Stimulated activated CD8-positive, alpha-beta memory T cell treated with anti-CD3 and anti-CD28 coated beads, Interleukin-4, amount 100 ng/mL, for 24 hours (primary cell): Measurements from ENCODE around the gene CD244.
"Not testable (repeated sequence)": the region's sequence is repeated elsewhere in the genome, so short reads cannot be mapped to it uniquely, and the experiment has no call there.

Experiments used
- DNase-seq: peaks from one replicate; pipeline ENCODE4 v3.0.0-alpha.2; 2020; ENCODE audit warnings: low read depth

The CD244 gene

GRCh38 chr1:160862203-160863060 is at the start of gene CD244:
CD244 (minus strand) TSS chr1:160862887; CDS start chr1:160862677, 210 bp downstream.
- DNase-seq = peak; percentile 56

- no peak for DNase-seq
Observed at GRCh38 chr1:160911925-160912324, 49.2 kb upstream of the CD244 start.

- DNase-seq = no peak
Observed at GRCh38 chr1:160911441-160911840, 48.8 kb upstream of the CD244 start.

- DNase-seq = no peak
Observed at GRCh38 chr1:160910170-160910750, 47.6 kb upstream of the CD244 start.

GRCh38 chr1:160907976-160908375 is 45.3 kb upstream of the CD244 start:
- DNase-seq = no peak

GRCh38 chr1:160905617-160905989 is 42.9 kb upstream of the CD244 start:
- no peak for DNase-seq

- no peak for DNase-seq
Observed at GRCh38 chr1:160904783-160905616, 42.3 kb upstream of the CD244 start.

GRCh38 chr1:160902251-160902650 is 39.6 kb upstream of the CD244 start:
- DNase-seq = not testable (repeated sequence)

GRCh38 chr1:160901768-160902167 is 39.1 kb upstream of the CD244 start:
- DNase-seq = no peak

GRCh38 chr1:160900683-160901082 is 38.0 kb upstream of the CD244 start:
- not testable (repeated sequence) for DNase-seq

- not testable (repeated sequence) for DNase-seq
Observed at GRCh38 chr1:160894368-160895135, 31.9 kb upstream of the CD244 start.

GRCh38 chr1:160891474-160891873 is 28.8 kb upstream of the CD244 start:
- no peak for DNase-seq

GRCh38 chr1:160888926-160889325 is 26.2 kb upstream of the CD244 start:
- DNase-seq = no peak

- no peak for DNase-seq
Observed at GRCh38 chr1:160887071-160887470, 24.4 kb upstream of the CD244 start.

- DNase-seq = no peak
Observed at GRCh38 chr1:160885042-160885441, 22.4 kb upstream of the CD244 start, which contains the start of gene ITLN1. ITLN1 (minus strand) TSS chr1:160885180; CDS start chr1:160884877, 303 bp downstream.

GRCh38 chr1:160884579-160884978 is 21.9 kb upstream of the CD244 start:
- no peak for DNase-seq

- DNase-seq = no peak
Observed at GRCh38 chr1:160883581-160884513, 21.2 kb upstream of the CD244 start.

- no peak for DNase-seq
Observed at GRCh38 chr1:160882582-160882981, 19.9 kb upstream of the CD244 start.

- not testable (repeated sequence) for DNase-seq
Observed at GRCh38 chr1:160881264-160881663, 18.6 kb upstream of the CD244 start.

- DNase-seq = no peak
Observed at GRCh38 chr1:160880216-160880615, 17.5 kb upstream of the CD244 start.

- DNase-seq = no peak
Observed at GRCh38 chr1:160879056-160879455, 16.4 kb upstream of the CD244 start.
